ENCODE measurements around the gene MAPKAPK2.

MAPKAPK2 gene

GRCh38 chr1:206694171-206695124 lies 9.7 kb downstream of the MAPKAPK2 start:
- TF ChIP-seq CTCF (IDR thresholded peaks at IDR 0.05): no peak

- no peak for TF ChIP-seq CTCF (IDR thresholded peaks at IDR 0.05)
These were observed 11.0 kb downstream of the MAPKAPK2 start for GRCh38 chr1:206695733-206696132.

GRCh38 chr1:206696812-206697585 lies 12.3 kb downstream of the MAPKAPK2 start:
- no peak for TF ChIP-seq CTCF (IDR thresholded peaks at IDR 0.05)

- TF ChIP-seq CTCF (IDR thresholded peaks at IDR 0.05): no peak
These were observed 13.3 kb downstream of the MAPKAPK2 start for GRCh38 chr1:206698011-206698410.

GRCh38 chr1:206699000-206699586 lies 14.4 kb downstream of the MAPKAPK2 start:
- TF ChIP-seq CTCF (IDR thresholded peaks at IDR 0.05): no peak

- no peak for TF ChIP-seq CTCF (IDR thresholded peaks at IDR 0.05)
These were observed 14.9 kb downstream of the MAPKAPK2 start for GRCh38 chr1:206699626-206700025.

- TF ChIP-seq CTCF (IDR thresholded peaks at IDR 0.05): no peak
These were observed 15.8 kb downstream of the MAPKAPK2 start for GRCh38 chr1:206700445-206701036.

All from LNCAP (cell line).